HG03378 (cell line): ENCODE results near the gene DUS1L.

ENCODE experiments used
- ATAC-seq: cut with Tn5 transposase; IDR thresholded peaks from one replicate; pipeline ENCODE4 v1.9.1; 2021; ENCODE audit warnings: mild to moderate bottlenecking, moderate library complexity; ENCODE audit not compliant: unreplicated experiment

Gene DUS1L

DNA sequence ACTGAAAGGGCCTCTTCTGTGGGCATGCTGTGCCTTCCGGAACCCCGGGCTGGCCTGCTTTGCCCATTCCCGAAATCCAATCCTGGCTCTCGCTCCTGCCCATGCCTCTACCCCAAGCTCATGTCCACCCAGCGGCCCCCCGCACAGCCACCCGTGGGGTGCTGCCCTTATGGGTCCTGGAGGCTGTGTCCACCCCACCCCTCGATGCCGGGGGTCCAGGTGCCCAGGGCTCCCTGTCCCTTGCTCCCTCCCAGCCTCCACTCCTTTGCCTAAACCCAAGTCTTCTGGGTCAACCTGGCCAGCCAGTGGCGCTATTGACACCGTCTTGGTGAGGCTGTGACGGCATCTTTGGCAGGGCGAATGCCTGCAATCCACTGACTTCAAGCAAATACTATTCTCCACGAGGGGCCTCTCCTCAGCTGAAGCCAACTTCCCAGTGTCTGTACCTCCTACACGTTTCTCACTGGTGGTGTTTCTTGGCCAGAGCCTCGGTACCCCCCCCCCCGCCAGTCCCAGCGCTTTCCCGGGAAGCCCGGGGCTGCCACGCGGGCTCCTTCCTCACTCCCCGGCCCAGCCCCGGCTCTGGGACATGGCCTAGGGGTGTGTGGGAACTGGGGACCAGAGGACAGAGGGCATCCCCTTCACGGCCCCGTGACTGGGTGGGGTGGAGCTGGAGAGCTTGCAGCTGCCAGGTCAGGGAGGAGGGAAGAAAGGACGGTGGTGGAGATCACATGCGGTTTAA is 12.2 kb upstream of the DUS1L start:
- no peak for ATAC-seq

DNA sequence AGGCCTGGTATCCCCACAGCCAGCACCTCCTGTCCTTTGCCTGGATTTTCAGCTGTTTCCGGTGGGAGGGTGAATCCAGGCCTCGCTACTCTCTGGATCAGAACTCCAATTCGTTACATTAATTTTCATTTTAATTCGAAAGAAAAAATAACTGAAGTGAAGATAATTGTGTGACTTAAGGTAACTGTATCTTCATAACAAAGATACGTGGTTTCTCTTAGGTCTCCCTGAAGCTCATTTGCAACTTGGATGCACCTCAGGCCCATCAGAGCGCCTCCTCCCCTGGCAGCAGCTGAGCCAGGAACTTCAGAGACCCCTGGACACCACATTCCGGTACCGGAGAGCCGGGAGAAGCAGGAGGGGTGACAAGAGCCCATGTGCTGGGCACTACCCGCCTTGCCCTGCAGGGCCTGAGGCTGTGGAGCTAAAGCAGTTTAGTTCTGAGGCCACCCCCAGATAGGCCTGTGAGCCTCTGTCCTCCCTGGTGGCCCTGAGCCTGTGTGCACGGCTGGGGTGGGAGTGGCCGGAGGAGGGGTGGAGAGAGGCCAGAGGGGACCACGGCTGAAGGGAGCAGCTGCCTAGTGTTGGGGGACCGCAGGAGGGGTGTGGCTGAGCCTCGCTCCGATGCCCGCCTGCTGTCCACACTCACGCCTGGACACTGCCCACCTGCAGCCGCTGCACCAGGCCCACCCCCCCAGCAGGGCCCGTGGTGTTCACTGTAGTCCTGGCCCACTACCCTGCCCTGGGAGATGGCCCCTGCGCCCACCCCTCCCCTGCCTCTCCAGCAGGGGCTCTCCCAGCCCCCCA is 11.4 kb upstream of the DUS1L start:
- ATAC-seq: no peak

DNA sequence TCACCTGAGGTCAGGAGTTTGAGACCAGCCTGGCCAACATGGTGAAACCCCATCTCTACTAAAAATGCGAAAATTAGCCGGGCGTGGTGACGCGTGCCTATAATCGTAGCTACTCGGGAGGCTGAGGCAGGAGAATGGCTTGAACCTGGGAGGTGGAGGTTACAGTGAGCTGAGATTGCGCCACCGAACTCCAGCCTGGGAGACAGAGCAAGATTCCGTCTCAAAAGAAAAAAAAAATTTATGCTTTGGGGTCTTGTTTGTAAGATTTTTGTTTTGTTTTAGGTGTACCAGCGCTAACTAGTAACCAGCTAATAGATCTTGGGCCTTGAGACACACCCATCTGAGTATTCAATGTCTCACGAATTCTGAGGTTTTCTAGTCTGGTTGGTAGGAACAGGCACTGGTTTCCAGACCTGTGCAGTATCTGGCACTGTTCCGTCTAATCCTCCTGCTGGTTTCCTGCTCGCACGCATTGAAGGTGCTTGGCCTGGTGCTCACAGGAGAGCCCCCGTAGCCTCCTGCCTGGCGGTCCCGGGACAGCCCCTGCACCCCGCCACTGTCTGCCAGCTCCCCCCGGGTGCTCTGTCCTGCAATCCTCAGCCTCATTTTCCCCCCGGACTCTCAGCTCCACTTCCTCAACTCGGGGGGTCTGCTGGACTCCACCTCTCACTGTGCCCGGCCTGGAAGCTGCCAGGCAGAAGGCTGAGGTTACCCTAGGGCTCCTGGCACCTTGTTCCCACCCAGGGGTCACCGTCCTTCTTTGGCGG is 10.6 kb upstream of the DUS1L start:
- no peak for ATAC-seq

DNA sequence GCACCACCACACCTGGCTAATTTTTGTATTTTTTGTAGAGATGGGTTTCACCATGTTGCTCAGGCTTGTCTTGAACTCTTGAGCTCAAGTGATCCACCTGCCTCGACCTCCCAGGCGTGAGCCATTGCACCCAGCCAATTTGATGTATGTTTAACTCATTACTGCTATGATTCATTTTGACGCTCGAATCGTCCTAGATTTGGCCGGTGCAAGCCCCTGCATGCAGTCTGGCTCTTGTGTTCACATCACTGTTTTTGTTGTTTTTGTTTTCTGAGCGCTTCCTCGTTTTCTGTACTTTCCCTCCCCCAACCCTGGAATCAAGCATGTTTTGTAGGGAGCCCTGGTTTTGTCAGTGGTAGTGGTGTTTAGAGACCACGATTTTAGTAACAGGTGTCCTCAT is 7.8 kb upstream of the DUS1L start:
- no peak for ATAC-seq

DNA sequence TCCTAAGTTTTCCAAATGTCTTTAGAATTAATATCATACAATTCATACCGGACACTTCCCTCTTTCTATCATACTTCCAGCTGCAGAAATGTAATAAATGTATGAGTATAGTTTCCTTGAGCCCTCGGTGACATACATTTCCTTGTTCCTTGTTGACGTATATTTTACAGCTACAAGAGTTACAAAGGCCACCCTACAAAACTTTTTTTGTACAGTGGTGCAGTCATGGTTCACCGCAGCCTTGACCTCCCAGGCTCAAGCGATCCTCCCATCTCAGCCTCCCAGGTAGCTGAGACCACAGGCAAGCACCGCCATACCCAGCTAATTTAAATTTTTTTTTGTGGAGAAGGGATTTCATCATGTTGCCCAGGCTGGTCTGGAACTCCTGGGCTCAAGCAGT is 7.2 kb upstream of the DUS1L start:
- ATAC-seq: no peak

DNA sequence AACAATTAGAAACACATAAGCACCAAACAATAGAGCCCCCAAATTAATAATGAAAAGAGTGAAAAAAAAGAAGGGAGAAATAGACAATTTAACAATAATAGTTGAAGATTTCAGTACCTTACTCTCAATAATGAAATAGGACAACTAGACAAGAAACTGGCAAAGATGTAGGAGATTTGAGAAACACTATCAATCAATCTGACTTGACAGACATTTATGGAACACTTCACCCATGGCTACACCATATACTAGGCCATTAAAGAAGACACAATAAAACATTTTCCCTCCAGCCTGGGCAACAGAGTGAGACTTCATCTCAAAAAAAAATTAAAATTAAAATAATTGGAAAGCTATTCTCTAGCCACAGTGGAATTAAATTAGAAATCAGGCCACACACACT is 5.0 kb upstream of the DUS1L start:
- ATAC-seq: no peak

DNA sequence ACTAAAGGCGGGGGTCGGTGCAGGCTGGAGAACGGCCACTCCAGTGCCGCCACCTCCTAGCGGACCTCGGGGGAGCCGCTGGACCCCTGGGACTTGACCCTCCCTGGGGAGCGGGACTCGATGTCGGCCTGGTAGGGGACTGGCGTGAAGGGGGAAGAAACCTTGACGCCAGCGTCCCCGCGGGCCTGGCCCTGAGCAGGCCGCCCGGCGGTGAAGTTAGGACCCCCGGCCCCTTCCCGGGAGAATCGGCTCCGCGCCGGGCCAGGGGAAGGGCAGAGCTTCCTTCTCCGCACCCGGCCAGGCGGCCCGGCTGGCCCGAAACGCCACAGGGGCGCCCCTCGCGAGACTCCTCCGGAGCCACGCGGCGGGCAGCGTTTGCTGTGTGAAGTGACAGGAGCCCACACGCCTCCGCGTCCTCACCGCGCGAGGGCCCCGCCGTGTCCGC is 389 bp downstream of the DUS1L start:
- no peak for ATAC-seq

DNA sequence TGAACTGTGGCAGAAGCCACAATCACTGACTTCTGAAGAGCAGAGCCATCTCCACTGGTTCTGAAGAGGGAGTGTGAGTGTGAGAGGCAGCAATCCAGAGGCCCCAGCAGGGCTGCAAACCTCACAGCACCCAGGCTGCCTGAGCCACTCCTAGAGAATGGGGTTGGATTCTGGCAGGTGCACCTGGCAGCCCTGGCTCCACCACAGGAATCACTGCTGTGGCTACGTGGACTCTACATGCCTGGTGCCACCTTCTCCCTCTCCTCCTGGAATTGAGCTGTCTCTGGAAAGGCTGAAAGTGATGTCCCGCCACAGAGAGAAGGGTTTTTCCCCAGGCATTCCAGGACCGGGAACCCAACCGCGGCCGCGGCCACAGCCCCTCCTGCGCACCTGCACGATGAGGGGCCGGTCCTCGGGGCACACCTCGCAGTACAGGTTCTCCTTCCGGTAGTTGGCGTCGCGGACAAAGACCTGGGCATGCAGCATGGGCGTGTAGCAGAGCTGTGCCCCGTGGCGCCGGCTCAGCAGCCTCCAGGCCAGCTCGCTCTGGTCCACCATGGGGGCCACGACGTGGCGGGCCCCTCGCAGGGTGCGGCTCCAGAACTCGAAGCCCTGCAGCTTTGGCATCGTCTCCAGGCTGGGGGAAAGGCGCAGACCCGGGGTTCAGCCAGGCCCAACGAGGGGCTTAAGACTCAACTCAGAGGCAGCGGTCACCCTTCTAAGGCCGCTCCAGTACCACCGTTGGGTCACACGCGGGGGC is 991 bp downstream of the DUS1L start:
- ATAC-seq: no peak

DNA sequence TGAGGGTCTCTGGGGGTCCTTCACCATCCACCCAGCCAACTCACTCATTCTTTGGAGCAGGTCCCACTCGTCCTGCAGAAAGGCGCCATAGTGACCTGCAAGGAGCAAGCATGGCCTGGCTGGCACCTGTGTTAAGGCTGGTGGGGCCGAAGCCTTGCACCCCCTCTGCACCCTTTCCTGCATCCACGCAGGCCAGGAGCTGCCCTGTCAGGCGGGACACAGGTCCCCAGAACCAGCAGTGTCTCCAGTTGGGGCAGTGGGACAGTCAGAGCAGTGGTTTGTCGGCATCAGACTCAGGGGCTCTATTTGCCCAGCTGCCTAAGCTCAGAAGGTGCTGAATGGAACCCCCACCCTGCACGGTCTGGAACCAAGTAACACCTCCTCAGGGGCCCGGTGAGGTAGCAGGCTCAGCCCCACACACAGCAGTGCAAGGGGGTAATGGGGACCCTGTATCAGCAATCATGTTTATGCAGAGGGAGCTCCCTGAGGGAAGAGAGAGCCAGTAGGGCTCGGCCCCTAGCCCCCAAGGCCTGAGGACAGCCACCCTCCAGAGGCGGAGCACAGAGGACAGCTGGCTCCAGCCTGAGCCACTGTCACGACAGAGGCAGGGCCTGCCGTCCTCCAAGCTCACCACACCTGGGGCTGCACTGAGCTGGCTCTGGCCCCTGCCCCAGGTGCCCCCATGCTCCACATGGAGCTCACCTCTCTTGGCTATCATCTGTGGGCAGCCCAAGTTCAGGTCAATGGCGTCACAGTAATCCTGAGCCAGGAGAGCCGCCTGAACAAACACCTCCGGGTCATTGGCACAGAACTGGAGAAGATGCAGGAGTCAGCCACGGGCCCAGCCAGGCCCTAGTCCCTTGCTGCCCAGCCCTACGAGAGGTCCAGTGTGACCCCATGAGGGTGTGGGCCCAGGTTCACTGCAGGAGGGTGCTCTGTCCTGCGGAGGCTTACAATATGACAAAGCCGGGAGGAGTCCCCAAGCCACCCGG is 1.9 kb downstream of the DUS1L start:
- no peak for ATAC-seq

DNA sequence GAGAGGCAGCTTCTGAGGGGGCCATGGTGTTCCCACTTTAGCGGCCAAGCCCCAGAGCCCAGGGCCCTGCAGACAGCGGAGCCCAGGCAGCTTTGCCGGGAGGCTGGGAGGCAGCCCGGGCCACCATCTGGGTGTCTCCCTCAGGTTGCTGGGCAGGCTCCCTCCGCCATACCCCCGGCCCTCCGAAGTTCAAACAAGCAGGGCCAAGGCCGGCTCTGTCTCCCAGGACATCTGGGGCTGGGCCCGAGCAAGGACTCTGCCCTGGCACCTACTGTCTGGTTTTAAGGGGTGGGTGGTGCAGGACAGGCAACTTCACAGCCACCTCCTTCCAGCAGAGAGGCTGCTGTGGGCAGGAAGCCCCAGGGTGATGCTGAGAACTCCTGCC is 2.6 kb downstream of the DUS1L start:
- ATAC-seq: no peak

DNA sequence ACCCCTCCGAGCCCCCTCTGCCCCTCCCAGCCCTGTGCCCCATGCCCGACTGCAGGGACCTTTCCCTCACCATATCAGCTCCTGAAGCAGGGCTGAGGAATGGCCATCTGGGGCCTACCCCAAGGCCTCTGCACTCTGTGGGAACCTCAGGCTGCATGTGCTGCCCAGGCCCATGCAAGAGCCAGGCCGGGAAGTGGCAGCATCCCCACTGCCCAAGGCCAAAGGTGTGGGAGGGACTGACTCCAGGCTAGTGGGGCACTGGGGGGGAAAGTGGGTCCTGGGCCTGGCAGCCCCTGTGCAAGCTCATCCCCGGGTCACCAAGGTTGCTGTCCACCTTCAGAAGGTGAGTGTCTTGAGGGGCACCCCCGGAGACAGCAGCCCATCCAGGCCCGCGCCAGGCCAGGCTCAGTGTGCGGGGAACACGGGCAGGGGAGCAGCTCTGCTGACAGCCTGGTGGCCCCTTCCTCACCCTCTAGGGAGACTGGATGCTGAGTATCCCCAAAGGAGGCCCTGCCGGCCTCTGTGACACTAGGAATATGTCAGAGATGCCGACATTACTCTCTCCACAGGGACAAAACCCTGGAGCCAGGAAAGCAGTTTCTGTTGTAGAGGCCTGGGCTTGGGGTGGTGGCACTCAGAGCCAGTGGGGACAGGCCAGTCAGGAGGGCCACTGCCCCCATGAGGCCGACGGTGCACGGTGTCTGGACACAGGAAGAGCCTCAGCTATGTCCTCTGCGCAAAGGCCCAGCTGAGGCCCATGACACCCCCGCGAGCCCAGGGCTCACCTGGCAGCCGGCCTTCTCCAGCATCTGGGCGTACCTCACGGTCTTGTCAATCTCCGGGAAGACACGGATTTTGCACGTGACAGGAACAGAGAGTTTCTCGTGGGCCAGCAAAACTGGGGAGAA is 3.3 kb downstream of the DUS1L start:
- no peak for ATAC-seq

DNA sequence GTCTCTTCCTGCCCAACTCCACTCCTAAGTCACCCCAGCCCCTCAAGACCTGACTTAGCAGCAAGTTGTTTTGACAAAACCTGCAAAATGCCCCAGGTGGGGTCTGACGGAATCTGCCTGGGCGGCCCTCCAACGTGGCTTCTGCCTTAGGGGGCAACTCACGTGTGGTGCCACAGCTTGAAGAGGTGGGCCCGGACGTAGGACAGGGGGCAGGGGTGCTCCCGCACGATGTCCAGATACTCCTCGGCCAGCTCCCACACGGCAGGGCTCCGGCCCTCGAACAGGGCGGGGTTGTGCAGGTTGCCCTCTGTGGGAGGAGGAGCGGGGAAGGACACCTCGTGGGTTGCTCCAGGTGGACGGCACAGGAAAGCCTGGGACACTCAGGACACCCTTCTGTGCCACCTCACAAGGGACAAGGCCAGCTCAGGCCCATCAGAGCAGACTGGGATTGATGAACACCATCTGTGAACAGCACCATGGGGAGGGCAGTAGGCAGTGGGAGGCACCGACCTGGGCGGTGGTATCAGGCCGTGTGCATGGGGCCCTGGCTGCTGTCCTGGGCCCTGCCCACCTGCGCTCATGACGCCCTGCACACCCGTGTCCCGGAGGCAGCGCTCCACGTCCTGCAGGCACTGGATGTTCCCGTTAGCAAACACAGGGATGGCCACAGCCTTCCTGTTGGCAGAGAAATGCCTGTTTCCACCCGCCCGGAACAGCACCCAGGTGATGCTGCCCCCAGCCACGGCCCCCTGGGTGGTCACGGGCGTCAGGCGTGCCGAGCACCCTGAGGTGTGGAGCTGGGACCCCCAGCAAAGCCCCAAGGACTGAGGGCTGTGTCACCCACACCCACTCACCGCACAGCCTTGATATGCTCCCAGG is 4.3 kb downstream of the DUS1L start:
- no peak for ATAC-seq

DNA sequence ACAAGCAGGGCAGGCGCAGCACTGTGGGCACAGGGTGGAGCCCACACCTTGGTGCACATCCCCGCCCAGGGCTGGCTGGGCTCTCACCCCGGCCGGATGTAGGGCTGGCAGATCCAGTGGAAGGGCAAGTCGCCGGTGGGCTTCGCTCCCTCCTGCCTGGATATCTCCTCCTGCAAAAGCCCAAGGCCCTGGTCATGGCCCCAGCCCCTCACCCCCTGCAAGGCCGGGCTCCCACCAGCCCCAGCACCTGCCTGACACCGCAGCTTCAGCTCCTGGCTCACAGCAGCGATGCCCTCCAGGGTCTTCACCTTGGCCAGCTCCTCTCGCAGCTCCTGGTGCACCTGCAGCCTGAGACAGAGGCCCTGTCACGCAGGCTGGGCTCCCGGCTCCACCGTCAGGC is 5.0 kb downstream of the DUS1L start:
- ATAC-seq: no peak

DNA sequence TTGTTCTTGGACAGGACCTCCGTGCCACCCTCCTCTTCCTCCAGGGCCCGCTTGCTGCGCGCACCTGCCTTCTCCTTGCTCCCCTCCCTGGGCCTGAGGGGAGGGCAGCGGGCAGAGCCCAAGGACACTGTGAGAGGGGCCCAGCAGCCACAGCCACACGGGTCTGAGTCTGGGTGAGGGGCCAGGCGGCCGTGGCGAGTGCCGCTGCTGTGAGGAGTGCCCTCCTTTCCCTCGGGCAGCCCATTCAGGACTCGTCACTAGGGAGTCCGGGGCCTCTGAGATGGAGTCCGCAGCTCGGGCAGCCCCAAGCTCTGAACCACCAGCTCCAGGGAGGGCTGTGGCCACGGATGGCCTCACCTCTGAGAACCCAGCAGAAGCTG is 5.6 kb downstream of the DUS1L start:
- no peak for ATAC-seq

DNA sequence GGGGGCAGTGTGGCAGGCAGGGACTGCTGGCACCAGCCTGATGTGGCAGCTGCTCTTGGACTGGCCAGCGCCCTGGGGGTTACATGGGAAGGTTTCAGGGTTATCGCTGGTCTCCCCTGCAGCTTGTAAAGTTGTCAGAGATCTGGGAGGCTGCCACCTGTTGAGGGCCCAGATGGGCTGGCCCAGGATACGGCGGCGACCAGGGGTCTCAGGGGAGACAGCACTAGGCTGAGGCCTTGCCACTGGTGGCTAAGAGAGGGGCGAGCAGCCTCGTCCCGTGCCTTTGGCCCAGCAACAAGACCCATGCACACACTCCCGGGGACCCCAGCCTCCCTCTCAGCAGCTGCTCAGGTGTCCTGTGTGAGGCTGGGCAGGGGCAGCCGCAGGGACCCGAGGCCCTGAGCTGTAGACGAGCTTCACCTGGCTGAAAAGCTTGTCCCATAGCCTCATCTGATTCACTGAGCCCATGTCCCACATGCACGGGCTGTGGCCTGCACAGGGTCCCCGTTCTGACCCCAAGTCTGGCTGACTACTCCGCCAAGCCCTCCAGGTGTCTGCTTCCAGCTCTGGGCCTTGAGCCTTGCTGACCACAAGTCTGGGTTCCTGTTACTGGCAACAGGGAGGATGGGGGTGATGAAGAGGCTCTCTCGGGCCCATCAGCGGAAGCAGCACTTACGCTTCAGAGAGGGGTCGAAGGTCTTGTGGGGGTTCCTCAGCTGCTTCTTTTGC is 6.2 kb downstream of the DUS1L start:
- no peak for ATAC-seq

DNA sequence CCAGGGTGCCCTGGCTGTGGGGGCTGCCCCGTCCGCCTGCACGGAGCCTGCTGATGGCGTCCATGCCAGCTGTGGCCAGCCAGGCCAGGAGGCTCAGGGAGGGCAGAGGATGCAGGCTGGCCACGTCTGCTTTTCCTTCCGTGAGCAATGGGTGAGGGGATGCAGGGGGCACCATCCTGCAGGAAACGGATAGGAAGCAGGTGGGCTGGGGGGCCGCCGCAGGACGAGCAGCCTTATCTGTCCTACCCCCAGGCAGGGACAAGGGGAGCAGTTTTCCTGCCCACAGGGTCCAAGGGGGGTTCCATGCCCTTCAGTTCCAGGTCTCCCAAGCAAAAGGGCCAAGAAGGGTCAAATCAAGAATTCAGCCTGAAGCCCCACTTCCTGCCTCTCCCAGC is 6.8 kb downstream of the DUS1L start:
- no peak for ATAC-seq

DNA sequence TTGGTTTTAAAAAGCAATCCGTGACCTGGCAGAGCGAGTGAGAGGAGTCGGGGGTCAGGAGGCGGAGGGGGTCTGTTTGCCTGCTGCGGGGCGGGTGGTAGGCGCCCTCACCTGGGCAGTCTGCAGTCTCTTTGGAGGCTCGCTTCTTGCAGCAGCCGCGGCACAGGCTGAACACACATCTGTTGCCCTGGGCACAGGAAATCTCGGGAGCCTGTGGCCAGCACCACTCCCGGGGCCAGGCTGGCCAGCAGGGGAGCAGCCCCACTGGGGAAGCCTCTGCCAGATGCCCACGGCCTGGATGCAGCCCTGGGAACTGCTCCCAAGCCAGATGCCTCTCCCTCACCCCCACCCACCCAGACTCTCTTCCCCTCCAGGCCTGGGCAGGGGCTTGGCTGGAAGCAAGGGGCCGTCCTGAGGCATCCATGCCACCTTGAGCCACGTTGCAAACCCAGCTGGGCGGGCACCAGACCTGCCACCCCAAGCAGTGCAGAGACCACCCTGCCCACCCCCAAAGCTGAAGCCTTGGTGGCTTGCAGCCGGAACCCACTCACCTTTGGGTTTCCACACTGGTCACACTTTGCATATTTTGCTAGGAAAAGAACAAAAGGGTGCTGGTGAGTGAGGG is 7.3 kb downstream of the DUS1L start:
- ATAC-seq: no peak
